Measurements from ENCODE around the gene DLG2.

The DLG2 gene

GRCh38 chr11:84034484-84034883, 1592.7 kb downstream of the DLG2 start:
- H2BK15ac ChIP-seq (ENCODE audit: low read depth, poor library complexity, severe bottlenecking): no peak overlapping the region
- H3K14ac ChIP-seq (ENCODE audit: low read length in 2 of 2): no peak overlapping the region
- H3K23ac ChIP-seq (ENCODE audit: low read length in 2 of 2): no peak overlapping the region
- H3K9ac ChIP-seq (ENCODE audit: low read length): no peak overlapping the region
- no peak overlapping the region for H2BK12ac ChIP-seq (ENCODE audit: low read length in 2 of 2)
- no peaks in the 10 kb centered on the region for H3K27me3 ChIP-seq (ENCODE audit: control insufficient read depth in 1 of 2, insufficient read depth in 1 of 2, low read length in 2 of 2)
- H2AK5ac ChIP-seq (ENCODE audit: low read length, severe bottlenecking): no peak overlapping the region
- no peak overlapping the region for H3K4me2 ChIP-seq (ENCODE audit: low read length, poor library complexity, severe bottlenecking)
- no peaks in the 10 kb centered on the region for H3K79me1 ChIP-seq (replicated peaks; ENCODE audit: low read length, poor library complexity, severe bottlenecking)
- no peaks in the 10 kb centered on the region for H3K9me3 ChIP-seq (ENCODE audit: control insufficient read depth, low read length)
- no peak overlapping the region for H2AFZ ChIP-seq (ENCODE audit: low read depth, low read length)
- H3K4ac ChIP-seq (ENCODE audit: low read depth in 1 of 2, low read length in 2 of 2): no peak overlapping the region
- H4K91ac ChIP-seq (ENCODE audit: low read length): no peak overlapping the region
- DNase-seq: no peak
- H2BK5ac ChIP-seq (ENCODE audit: low read depth, low read length, poor library complexity, severe bottlenecking): no peak overlapping the region
- H3K36me3 ChIP-seq (ENCODE audit: control insufficient read depth in 1 of 2, insufficient read depth in 2 of 2, low read depth in 1 of 2, low read length in 2 of 2): no peaks in the 10 kb centered on the region
- H3K4me3 ChIP-seq (ENCODE audit: insufficient read depth in 1 of 2, low read depth in 1 of 2, low read length in 2 of 2): no peak overlapping the region
- H3K4me1 ChIP-seq (ENCODE audit: control insufficient read depth, insufficient read depth, low read depth, low read length): no peaks in the 10 kb centered on the region
- no peak overlapping the region for H3K18ac ChIP-seq (ENCODE audit: low read depth in 1 of 2, low read length in 2 of 2)
- H3K27ac ChIP-seq (ENCODE audit: low read length, poor library complexity, severe bottlenecking): no peak overlapping the region
- no peak overlapping the region for H4K8ac ChIP-seq (ENCODE audit: low read length)
- H2BK120ac ChIP-seq (ENCODE audit: low read depth, low read length): no peak overlapping the region

- no peak overlapping the region for H4K8ac ChIP-seq (ENCODE audit: low read length)
- H2BK5ac ChIP-seq (ENCODE audit: low read depth, low read length, poor library complexity, severe bottlenecking): no peak overlapping the region
- no peak overlapping the region for H3K4me2 ChIP-seq (ENCODE audit: low read length, poor library complexity, severe bottlenecking)
- no peaks in the 10 kb centered on the region for H3K27me3 ChIP-seq (ENCODE audit: control insufficient read depth in 1 of 2, insufficient read depth in 1 of 2, low read length in 2 of 2)
- no peak overlapping the region for H3K14ac ChIP-seq (ENCODE audit: low read length in 2 of 2)
- H3K36me3 ChIP-seq (ENCODE audit: control insufficient read depth in 1 of 2, insufficient read depth in 2 of 2, low read depth in 1 of 2, low read length in 2 of 2): no peaks in the 10 kb centered on the region
- no peak overlapping the region for H3K27ac ChIP-seq (ENCODE audit: low read length, poor library complexity, severe bottlenecking)
- WGBS: no CpG with 5 or more reads among the region's 1 CpG
- no peak overlapping the region for H3K4me3 ChIP-seq (ENCODE audit: insufficient read depth in 1 of 2, low read depth in 1 of 2, low read length in 2 of 2)
- peak; percentile 43 for DNase-seq
- no peak overlapping the region for H3K18ac ChIP-seq (ENCODE audit: low read depth in 1 of 2, low read length in 2 of 2)
- no peaks in the 10 kb centered on the region for H3K4me1 ChIP-seq (ENCODE audit: control insufficient read depth, insufficient read depth, low read depth, low read length)
- H3K23ac ChIP-seq (ENCODE audit: low read length in 2 of 2): no peak overlapping the region
- H2AFZ ChIP-seq (ENCODE audit: low read depth, low read length): no peak overlapping the region
- H3K9me3 ChIP-seq (ENCODE audit: control insufficient read depth, low read length): no peaks in the 10 kb centered on the region
- no peaks in the 10 kb centered on the region for H3K79me1 ChIP-seq (replicated peaks; ENCODE audit: low read length, poor library complexity, severe bottlenecking)
- no peak overlapping the region for H3K4ac ChIP-seq (ENCODE audit: low read depth in 1 of 2, low read length in 2 of 2)
- no peak overlapping the region for H2BK12ac ChIP-seq (ENCODE audit: low read length in 2 of 2)
- H2BK15ac ChIP-seq (ENCODE audit: low read depth, poor library complexity, severe bottlenecking): no peak overlapping the region
- H2AK5ac ChIP-seq (ENCODE audit: low read length, severe bottlenecking): no peak overlapping the region
- H4K91ac ChIP-seq (ENCODE audit: low read length): no peak overlapping the region
- H3K9ac ChIP-seq (ENCODE audit: low read length): no peak overlapping the region
- H2BK120ac ChIP-seq (ENCODE audit: low read depth, low read length): no peak overlapping the region
These were observed 1602.9 kb downstream of the DLG2 start for GRCh38 chr11:84024266-84024665.

- no peaks in the 10 kb centered on the region for H3K4me1 ChIP-seq (ENCODE audit: control insufficient read depth, insufficient read depth, low read depth, low read length)
- no peak overlapping the region for H2BK15ac ChIP-seq (ENCODE audit: low read depth, poor library complexity, severe bottlenecking)
- no peak overlapping the region for H3K23ac ChIP-seq (ENCODE audit: low read length in 2 of 2)
- H3K4me2 ChIP-seq (ENCODE audit: low read length, poor library complexity, severe bottlenecking): no peak overlapping the region
- H2BK12ac ChIP-seq (ENCODE audit: low read length in 2 of 2): no peak overlapping the region
- no peak overlapping the region for H3K4ac ChIP-seq (ENCODE audit: low read depth in 1 of 2, low read length in 2 of 2)
- no peak overlapping the region for H3K4me3 ChIP-seq (ENCODE audit: insufficient read depth in 1 of 2, low read depth in 1 of 2, low read length in 2 of 2)
- no peak overlapping the region for H2BK5ac ChIP-seq (ENCODE audit: low read depth, low read length, poor library complexity, severe bottlenecking)
- H3K18ac ChIP-seq (ENCODE audit: low read depth in 1 of 2, low read length in 2 of 2): no peak overlapping the region
- no peak overlapping the region for H3K14ac ChIP-seq (ENCODE audit: low read length in 2 of 2)
- no peak overlapping the region for H4K8ac ChIP-seq (ENCODE audit: low read length)
- no peaks in the 10 kb centered on the region for H3K9me3 ChIP-seq (ENCODE audit: control insufficient read depth, low read length)
- no peak overlapping the region for H2AFZ ChIP-seq (ENCODE audit: low read depth, low read length)
- H3K9ac ChIP-seq (ENCODE audit: low read length): no peak overlapping the region
- no peaks in the 10 kb centered on the region for H3K36me3 ChIP-seq (ENCODE audit: control insufficient read depth in 1 of 2, insufficient read depth in 2 of 2, low read depth in 1 of 2, low read length in 2 of 2)
- no peak overlapping the region for H2AK5ac ChIP-seq (ENCODE audit: low read length, severe bottlenecking)
- no peak for DNase-seq
- no peak overlapping the region for H2BK120ac ChIP-seq (ENCODE audit: low read depth, low read length)
- no peaks in the 10 kb centered on the region for H3K79me1 ChIP-seq (replicated peaks; ENCODE audit: low read length, poor library complexity, severe bottlenecking)
- no peak overlapping the region for H4K91ac ChIP-seq (ENCODE audit: low read length)
- H3K27ac ChIP-seq (ENCODE audit: low read length, poor library complexity, severe bottlenecking): no peak overlapping the region
- no peaks in the 10 kb centered on the region for H3K27me3 ChIP-seq (ENCODE audit: control insufficient read depth in 1 of 2, insufficient read depth in 1 of 2, low read length in 2 of 2)
These were observed 1604.4 kb downstream of the DLG2 start for GRCh38 chr11:84022695-84023094.

GRCh38 chr11:84022201-84022600, 1604.9 kb downstream of the DLG2 start:
- no peak overlapping the region for H2BK120ac ChIP-seq (ENCODE audit: low read depth, low read length)
- no peak overlapping the region for H3K4me3 ChIP-seq (ENCODE audit: insufficient read depth in 1 of 2, low read depth in 1 of 2, low read length in 2 of 2)
- H3K4me2 ChIP-seq (ENCODE audit: low read length, poor library complexity, severe bottlenecking): no peak overlapping the region
- H2BK15ac ChIP-seq (ENCODE audit: low read depth, poor library complexity, severe bottlenecking): no peak overlapping the region
- no peaks in the 10 kb centered on the region for H3K4me1 ChIP-seq (ENCODE audit: control insufficient read depth, insufficient read depth, low read depth, low read length)
- H3K14ac ChIP-seq (ENCODE audit: low read length in 2 of 2): no peak overlapping the region
- no peak overlapping the region for H2BK12ac ChIP-seq (ENCODE audit: low read length in 2 of 2)
- peak overlapping the region in 1 of 2 experiments; percentile 49 for H3K4ac ChIP-seq (ENCODE audit: low read depth in 1 of 2, low read length in 2 of 2)
- peak; percentile 55 for DNase-seq
- WGBS: 7% methylated on average over 1 of the region's 1 CpG
- no peak overlapping the region for H3K18ac ChIP-seq (ENCODE audit: low read depth in 1 of 2, low read length in 2 of 2)
- H3K9ac ChIP-seq (ENCODE audit: low read length): no peak overlapping the region
- no peaks in the 10 kb centered on the region for H3K79me1 ChIP-seq (replicated peaks; ENCODE audit: low read length, poor library complexity, severe bottlenecking)
- H2AFZ ChIP-seq (ENCODE audit: low read depth, low read length): no peak overlapping the region
- no peak overlapping the region for H3K27ac ChIP-seq (ENCODE audit: low read length, poor library complexity, severe bottlenecking)
- no peak overlapping the region for H2BK5ac ChIP-seq (ENCODE audit: low read depth, low read length, poor library complexity, severe bottlenecking)
- no peak overlapping the region for H3K23ac ChIP-seq (ENCODE audit: low read length in 2 of 2)
- no peak overlapping the region for H2AK5ac ChIP-seq (ENCODE audit: low read length, severe bottlenecking)
- no peaks in the 10 kb centered on the region for H3K36me3 ChIP-seq (ENCODE audit: control insufficient read depth in 1 of 2, insufficient read depth in 2 of 2, low read depth in 1 of 2, low read length in 2 of 2)
- H4K91ac ChIP-seq (ENCODE audit: low read length): no peak overlapping the region
- no peak overlapping the region for H4K8ac ChIP-seq (ENCODE audit: low read length)
- H3K9me3 ChIP-seq (ENCODE audit: control insufficient read depth, low read length): no peaks in the 10 kb centered on the region
- H3K27me3 ChIP-seq (ENCODE audit: control insufficient read depth in 1 of 2, insufficient read depth in 1 of 2, low read length in 2 of 2): no peaks in the 10 kb centered on the region

Data from mesenchymal stem cell (in vitro differentiated cells and primary cell).